Natural killer cell (primary cell): ENCODE results near the gene MAG. TPM values are rescaled to one million over a fixed set of nuclear protein-coding genes. Genes with fewer than 3 reads are reported as not detected.

Experiments
- ATAC-seq, 3 donors: fragments of 150-1000 bp in 2 of 3; fragments of 200-7000 bp in 1 of 3; cut with Tn5 transposase; 1 replicate in 1 of 3; 2 replicates in 2 of 3; pipeline ENCODE4 v1.10.0; 2021; ENCODE audit warnings: mild to moderate bottlenecking in 2 of 3, moderate library complexity in 2 of 3
- DNase-seq, 2 donors: peaks; one replicate each; pipeline versions ENCODE4 v3.0.0 to v3.0.0-alpha.2; 2013 to 2021; ENCODE audit warnings: mixed read lengths in 1 of 2
- H3K27ac ChIP-seq: one replicate; pipeline ENCODE4 v1.5.1; 2013; ENCODE audit warnings: mild to moderate bottlenecking, low read length
- H3K27me3 ChIP-seq: one replicate; pipeline ENCODE4 v1.6.1; 2013; ENCODE audit warnings: low read length; ENCODE audit not compliant: control insufficient read depth, insufficient read depth
- H3K36me3 ChIP-seq: one replicate; pipeline ENCODE4 v1.6.1; 2013; ENCODE audit warnings: low read length; ENCODE audit not compliant: control insufficient read depth, insufficient read depth
- H3K4me1 ChIP-seq: one replicate; pipeline ENCODE4 v1.6.1; 2013; ENCODE audit warnings: low read length; ENCODE audit not compliant: control insufficient read depth, insufficient read depth
- H3K4me3 ChIP-seq: one replicate; pipeline ENCODE4 v1.5.1; 2013; ENCODE audit warnings: low read length
- H3K9me3 ChIP-seq: one replicate; pipeline ENCODE4 v1.6.1; 2013; ENCODE audit warnings: low read length; ENCODE audit not compliant: control insufficient read depth, insufficient read depth
- H3K27ac Mint-ChIP-seq, 2 donors: one replicate each; pipeline ENCODE4 v1.8.0; 2022; ENCODE audit warnings: mild to moderate bottlenecking in 2 of 2, mixed read lengths in 2 of 2, moderate library complexity in 1 of 2
- H3K27me3 Mint-ChIP-seq, 2 donors: one replicate each; pipeline ENCODE4 v1.8.0; 2022; ENCODE audit warnings: low read depth in 2 of 2, mixed read lengths in 2 of 2
- H3K36me3 Mint-ChIP-seq: one replicate; pipeline ENCODE4 v1.8.0; 2022; ENCODE audit warnings: mixed read lengths
- H3K4me1 Mint-ChIP-seq, 2 donors: one replicate each; pipeline ENCODE4 v1.8.0; 2022; ENCODE audit warnings: mixed read lengths in 2 of 2
- H3K4me3 Mint-ChIP-seq: one replicate; pipeline ENCODE4 v1.8.0; 2022; ENCODE audit warnings: mild to moderate bottlenecking, moderate library complexity, mixed read lengths
- H3K9me3 Mint-ChIP-seq, 2 donors: one replicate each; pipeline ENCODE4 v1.8.0; 2022; ENCODE audit warnings: mixed read lengths in 2 of 2
- WGBS: methylation state at CpG from one replicate; pipeline ENCODE4 v1.1.7; 2013; ENCODE audit warnings: missing lambda C conversion rate; ENCODE audit not compliant: insufficient coverage; 5-methylcytosine and 5-hydroxymethylcytosine counted together
- intact Hi-C: fragments of 100-400 bp; cut with micrococcal nuclease; formaldehyde crosslinking; loops from one replicate; pipeline ENCODE4 v1.14.2; 2022
- total RNA-seq, 4 donors: library from RNA; stranded (reverse); fragments of 120-200 nt in 1 of 4; gene quantifications; one replicate each; pipeline versions ENCODE4 v1.2.3 to v1.2.4, GENCODE V29; 2013 to 2022
- TF ChIP-seq, protein P1 (sequence below): fragments of 200-600 bp; IDR thresholded peaks from one replicate; pipeline ENCODE4 v1.8.0; 2022; ENCODE audit warnings: antibody characterized with exemption

MAG gene
- total RNA-seq, 3 donors from 2014 or later (not counting 1 experiment from before 2014, with no cell fraction given) = not detected

DNA sequence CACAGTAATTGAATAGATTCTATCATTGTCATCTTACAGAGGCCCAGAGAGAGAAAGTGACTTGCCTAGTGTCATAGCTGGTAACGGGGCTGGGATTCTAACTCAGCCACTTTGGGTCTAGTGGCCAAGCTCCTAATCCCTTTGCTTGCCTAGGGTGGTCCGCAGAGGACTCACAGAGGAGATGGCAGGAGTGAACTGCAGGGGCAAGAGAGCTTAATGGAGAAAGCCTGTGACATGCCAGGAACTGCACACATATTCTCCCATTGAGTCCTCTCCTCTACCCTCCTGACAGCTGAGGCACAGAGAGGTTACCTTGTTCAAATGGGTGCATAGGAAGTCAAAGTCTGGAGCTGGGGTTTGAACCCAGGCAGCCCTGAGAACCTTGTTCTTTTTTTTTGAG is 40.5 kb upstream of the MAG start:
- Mint-ChIP-seq H3K27me3 (peaks cover 24 to 25% of the 10 kb centered on the region in 2 donors), H3K27ac (no peak overlapping the region), H3K36me3 (no peaks in the 10 kb centered on the region), H3K4me1 (peaks cover 14 to 24% of the 10 kb centered on the region in 2 donors), H3K9me3 (no peaks in the 10 kb centered on the region), H3K4me3 (no peak overlapping the region)
- peaks cover 30% of the 10 kb centered on the region for H3K4me1 ChIP-seq
- H3K4me3 ChIP-seq = no peak overlapping the region
- no peak overlapping the region for H3K27ac ChIP-seq
- WGBS = 81% methylated on average over 2 of the region's 2 CpGs
- no peaks in the 10 kb centered on the region for H3K9me3 ChIP-seq
- H3K36me3 ChIP-seq = peaks cover 1% of the 10 kb centered on the region
- DNase-seq (peak in 1 of 2 donors; percentile 10), ATAC-seq (no peak)
- peaks cover 7% of the 10 kb centered on the region for H3K27me3 ChIP-seq
- TF ChIP-seq, protein P1, sequence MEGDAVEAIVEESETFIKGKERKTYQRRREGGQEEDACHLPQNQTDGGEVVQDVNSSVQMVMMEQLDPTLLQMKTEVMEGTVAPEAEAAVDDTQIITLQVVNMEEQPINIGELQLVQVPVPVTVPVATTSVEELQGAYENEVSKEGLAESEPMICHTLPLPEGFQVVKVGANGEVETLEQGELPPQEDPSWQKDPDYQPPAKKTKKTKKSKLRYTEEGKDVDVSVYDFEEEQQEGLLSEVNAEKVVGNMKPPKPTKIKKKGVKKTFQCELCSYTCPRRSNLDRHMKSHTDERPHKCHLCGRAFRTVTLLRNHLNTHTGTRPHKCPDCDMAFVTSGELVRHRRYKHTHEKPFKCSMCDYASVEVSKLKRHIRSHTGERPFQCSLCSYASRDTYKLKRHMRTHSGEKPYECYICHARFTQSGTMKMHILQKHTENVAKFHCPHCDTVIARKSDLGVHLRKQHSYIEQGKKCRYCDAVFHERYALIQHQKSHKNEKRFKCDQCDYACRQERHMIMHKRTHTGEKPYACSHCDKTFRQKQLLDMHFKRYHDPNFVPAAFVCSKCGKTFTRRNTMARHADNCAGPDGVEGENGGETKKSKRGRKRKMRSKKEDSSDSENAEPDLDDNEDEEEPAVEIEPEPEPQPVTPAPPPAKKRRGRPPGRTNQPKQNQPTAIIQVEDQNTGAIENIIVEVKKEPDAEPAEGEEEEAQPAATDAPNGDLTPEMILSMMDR = no peak
- intact Hi-C loops = no loop called here

DNA sequence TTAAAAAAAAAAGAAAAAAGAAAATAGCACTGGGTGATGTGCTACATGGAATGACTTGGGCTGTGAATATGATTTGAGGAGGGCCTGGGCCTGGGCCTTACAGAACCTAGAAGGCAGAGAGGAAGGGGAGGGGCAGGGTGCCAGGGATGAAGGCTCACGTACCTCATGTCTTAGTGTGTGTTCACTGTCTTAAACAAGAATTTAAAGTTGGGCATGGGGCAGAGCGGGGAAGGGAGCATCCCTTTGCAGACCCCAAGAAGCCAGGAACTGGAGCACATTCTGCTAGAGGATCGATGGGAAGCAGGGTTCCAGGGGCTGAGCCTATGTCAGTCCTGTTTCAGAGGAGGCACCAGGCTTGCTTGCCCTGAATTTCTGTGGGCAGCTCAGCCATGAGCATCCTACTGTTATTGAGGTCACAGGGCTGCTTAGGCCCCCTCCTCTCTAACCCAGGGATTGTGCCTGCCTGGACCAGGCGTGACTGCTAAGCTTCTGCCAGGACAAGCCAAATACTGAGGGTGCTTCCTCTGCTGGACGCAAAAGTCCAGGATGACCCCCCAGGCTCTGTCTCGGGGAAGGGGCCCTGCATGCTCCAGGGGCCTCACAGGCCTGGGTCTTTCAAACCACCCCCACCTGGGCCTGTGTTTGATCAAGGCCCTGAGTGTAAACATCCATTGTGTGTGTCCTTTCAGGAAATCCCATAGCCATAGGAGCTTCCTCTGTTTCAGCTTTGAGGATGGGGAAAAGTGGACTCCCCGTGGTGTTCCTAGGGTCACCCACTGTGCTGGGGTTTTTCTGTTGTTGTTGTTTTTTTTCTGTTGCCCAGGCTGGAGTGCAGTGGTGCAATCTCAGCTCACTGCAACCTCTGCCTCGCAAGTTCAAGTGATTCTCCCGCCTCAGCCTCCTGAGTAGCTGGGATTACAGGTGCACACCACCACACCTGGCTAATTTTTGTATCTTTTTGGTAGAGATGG is 38.4 kb upstream of the MAG start:
- no peaks in the 10 kb centered on the region for H3K36me3 Mint-ChIP-seq
- no peak for ATAC-seq
- peaks cover 12 to 16% of the 10 kb centered on the region in 2 donors for H3K27me3 Mint-ChIP-seq
- no peaks in the 10 kb centered on the region for H3K9me3 ChIP-seq
- H3K27me3 ChIP-seq = peaks cover 2% of the 10 kb centered on the region
- H3K9me3 Mint-ChIP-seq = no peaks in the 10 kb centered on the region
- H3K4me1 ChIP-seq = peaks cover 17% of the 10 kb centered on the region
- H3K27ac ChIP-seq = no peak overlapping the region
- TF ChIP-seq, protein P1 = no peak
- H3K4me1 Mint-ChIP-seq = peaks cover 4 to 13% of the 10 kb centered on the region in 2 donors
- intact Hi-C loops = no loop called here
- peak in 1 of 2 donors; percentile 6 for DNase-seq
- H3K4me3 Mint-ChIP-seq = no peak overlapping the region
- H3K27ac Mint-ChIP-seq = no peak overlapping the region
- H3K4me3 ChIP-seq = no peak overlapping the region
- H3K36me3 ChIP-seq = peaks cover 1% of the 10 kb centered on the region
- 96% methylated on average over 9 of the region's 9 CpGs for WGBS

DNA sequence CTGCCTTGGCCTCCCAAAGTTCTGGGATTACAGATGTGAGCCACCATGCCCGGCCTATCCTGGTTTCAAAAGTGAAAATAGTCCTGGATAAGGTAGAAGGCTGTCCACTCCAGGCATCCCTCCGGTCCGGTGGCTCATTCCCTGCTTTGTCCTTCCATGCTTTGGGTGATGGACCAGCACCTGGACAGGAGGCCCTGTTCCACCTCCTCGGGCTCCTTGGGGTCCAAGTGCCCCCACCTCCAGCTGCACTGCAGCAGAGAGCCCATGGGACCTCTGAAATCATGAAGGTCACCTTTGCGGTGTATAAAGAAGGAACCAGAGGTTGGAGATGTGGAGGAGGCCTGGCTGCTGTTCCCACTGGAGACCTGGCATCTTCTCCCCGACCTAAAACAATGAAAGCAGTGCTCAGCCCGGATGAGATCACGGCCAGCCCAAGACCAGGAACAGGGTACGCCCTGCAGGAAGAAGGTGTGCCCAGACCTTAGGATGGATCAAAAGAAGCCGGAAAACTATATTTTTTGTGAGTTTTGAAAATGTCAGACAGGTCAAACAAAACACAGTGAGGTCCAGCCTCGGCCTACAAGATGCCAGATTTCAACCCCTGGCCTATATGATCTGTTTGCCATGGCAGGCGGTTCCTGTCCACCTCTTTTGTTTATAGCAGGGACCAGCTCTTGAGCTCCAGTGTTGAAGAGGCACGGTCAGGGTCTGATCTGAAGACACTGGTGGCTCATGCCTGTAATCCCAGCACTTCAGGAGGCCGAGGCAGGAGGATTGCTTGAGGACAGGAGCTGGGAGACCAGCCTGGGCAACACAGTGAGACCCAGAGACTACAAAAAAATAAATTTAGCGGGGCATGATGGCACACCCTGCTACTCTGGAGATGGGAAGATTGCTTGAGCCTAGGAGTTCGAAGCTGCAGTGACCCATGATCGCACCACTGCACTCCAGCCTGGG is 37.3 kb upstream of the MAG start:
- TF ChIP-seq, protein P1 = no peak
- Histone ChIP-seq H3K36me3 (peaks cover 1% of the 10 kb centered on the region), H3K27ac (no peak overlapping the region), H3K9me3 (no peaks in the 10 kb centered on the region), H3K4me1 (peaks cover 7% of the 10 kb centered on the region), H3K4me3 (no peak overlapping the region), H3K27me3 (no peaks in the 10 kb centered on the region)
- no peak for ATAC-seq
- Mint-ChIP-seq H3K4me3 (no peak overlapping the region), H3K9me3 (no peaks in the 10 kb centered on the region), H3K27me3 (peaks cover 6 to 8% of the 10 kb centered on the region in 2 donors), H3K4me1 (peaks cover 0 to 2% of the 10 kb centered on the region in 2 donors), H3K27ac (no peak overlapping the region), H3K36me3 (no peaks in the 10 kb centered on the region)
- intact Hi-C loops = no loop called here
- DNase-seq = peak in 1 of 2 donors; percentile 11
- 94% methylated on average over 17 of the region's 17 CpGs for WGBS
